B cell (primary cell): ENCODE results near the gene RNF25.

Experiments
- CTCF ChIP-seq: fragments of 200-600 bp; IDR thresholded peaks from one replicate; pipeline ENCODE4 v1.8.0; 2022; ENCODE audit warnings: antibody characterized with exemption, mild to moderate bottlenecking
- EZH2 ChIP-seq: IDR thresholded peaks from 2 replicates; pipeline ENCODE4 v1.6.1; 2012; ENCODE audit warnings: borderline replicate concordance, low read depth, mild to moderate bottlenecking, moderate library complexity, low read length; ENCODE audit not compliant: insufficient read depth, poor library complexity, severe bottlenecking

- no peak for TF ChIP-seq CTCF
- no peak for TF ChIP-seq EZH2
These were observed 49.0 kb downstream of the RNF25 start for GRCh38 chr2:218622606-218623365.
